ENCODE data around the gene FER1L5. TPM values are rescaled to one million over a fixed set of nuclear protein-coding genes. Genes with fewer than 3 reads are reported as not detected.

Gene FER1L5
- total RNA-seq, 1 donor from 2014 or later: 0.52 TPM

Other genes with a start within 250 kb of the FER1L5 start
- gene NEURL3, start 137.4 kb upstream of the FER1L5 start, total RNA-seq: not detected
- 9.9 TPM for gene ARID5A, start 106.0 kb upstream of the FER1L5 start, total RNA-seq
- 23.5 TPM for gene KANSL3, start 4.5 kb upstream of the FER1L5 start, total RNA-seq
- 37.1 TPM for gene LMAN2L, start 97.3 kb downstream of the FER1L5 start, total RNA-seq
- gene CNNM4, start 118.1 kb downstream of the FER1L5 start, total RNA-seq: 6.3 TPM
- gene CNNM3, start 173.5 kb downstream of the FER1L5 start, total RNA-seq: 4.2 TPM
- 5.2 TPM for gene ANKRD23, start 201.3 kb downstream of the FER1L5 start, total RNA-seq
- gene ANKRD39, start 215.3 kb downstream of the FER1L5 start, total RNA-seq: 3.7 TPM
- 29.7 TPM for gene SEMA4C, start 227.3 kb downstream of the FER1L5 start, total RNA-seq